IMR-90 (cell line): ENCODE measurements around the gene THADA. TPM values are rescaled to one million over a fixed set of nuclear protein-coding genes. Genes with fewer than 3 reads are reported as not detected.

Source experiments
- ATAC-seq: fragments of 200-7000 bp; cut with Tn5 transposase; 2 replicates; pipeline ENCODE4 v1.9.1; 2020; ENCODE audit warnings: low read depth, mild to moderate bottlenecking, moderate library complexity
- BruUV-seq: library from RNA; stranded (reverse); fragments of 400-500 nt; replicated peaks from 2 replicates; lab custom pipeline; 2021; lab: Mats Ljungman, UMichigan
- CTCF ChIA-PET: fragments of 300-600 bp; formaldehyde crosslinking; extraction: SDS; loops from one replicate; lab custom pipeline; 2021; ENCODE audit warnings: antibody characterized with exemption; lab: Yijun Ruan, JAX
- POLR2A ChIA-PET: fragments of 300-600 bp; sonication (Branson Sonifier 250); formaldehyde crosslinking; loops from one replicate; lab custom pipeline; 2022; ENCODE audit warnings: antibody characterized with exemption; ENCODE audit not compliant: unreplicated experiment; lab: Charles Lee
- DNase-seq: peaks from one replicate; pipeline ENCODE4 v3.0.0; 2013
- H2AFZ ChIP-seq: replicated peaks from 2 replicates; pipeline ENCODE3; 2013; ENCODE audit warnings: low read length, mild to moderate bottlenecking; ENCODE audit not compliant: poor library complexity
- H2AK5ac ChIP-seq: 2 replicates; pipeline ENCODE4 v1.6.1; 2013; ENCODE audit warnings: low read depth, low read length, inconsistent platforms
- H2AK9ac ChIP-seq: replicated peaks from 2 replicates; pipeline ENCODE3; 2013; ENCODE audit warnings: mild to moderate bottlenecking, low read depth, low read length, moderate library complexity; ENCODE audit not compliant: poor library complexity
- H2BK120ac ChIP-seq: 2 replicates; pipeline ENCODE4 v1.6.1; 2013; ENCODE audit warnings: low read depth, low read length, inconsistent platforms
- H2BK15ac ChIP-seq: 3 replicates; pipeline ENCODE4 v1.6.1; 2013; ENCODE audit warnings: low read depth, low read length, inconsistent platforms
- H2BK20ac ChIP-seq: 2 replicates; pipeline ENCODE4 v1.6.1; 2013; ENCODE audit warnings: low read depth, mild to moderate bottlenecking, inconsistent platforms, low read length, moderate library complexity
- H2BK5ac ChIP-seq: 2 replicates; pipeline ENCODE4 v1.6.1; 2013; ENCODE audit warnings: mild to moderate bottlenecking, low read depth, low read length, inconsistent platforms; ENCODE audit not compliant: poor library complexity, severe bottlenecking
- H3K14ac ChIP-seq: replicated peaks from 2 replicates; pipeline ENCODE4 v1.6.1; 2013; ENCODE audit warnings: low read depth, low read length, inconsistent platforms
- H3K18ac ChIP-seq: 2 replicates; pipeline ENCODE4 v1.6.1; 2013; ENCODE audit warnings: low read depth, low read length, control low read depth
- H3K23ac ChIP-seq: 2 replicates; pipeline ENCODE4 v1.6.1; 2013; ENCODE audit warnings: low read depth, low read length, inconsistent platforms
- H3K27ac ChIP-seq: 2 replicates; pipeline ENCODE4 v1.5.1; 2013; ENCODE audit warnings: mild to moderate bottlenecking, control low read depth, low read length; ENCODE audit not compliant: insufficient read depth
- H3K27me3 ChIP-seq: 2 replicates; pipeline ENCODE4 v1.6.1; 2013; ENCODE audit warnings: low read length; ENCODE audit not compliant: control insufficient read depth, insufficient read depth
- H3K36me3 ChIP-seq: 2 replicates; pipeline ENCODE4 v1.6.1; 2013; ENCODE audit warnings: low read length, mixed read lengths; ENCODE audit not compliant: control insufficient read depth, insufficient read depth
- H3K4ac ChIP-seq: 2 replicates; pipeline ENCODE4 v1.6.1; 2013; ENCODE audit warnings: low read depth, low read length, inconsistent platforms
- H3K4me1 ChIP-seq: 2 replicates; pipeline ENCODE4 v1.6.1; 2013; ENCODE audit warnings: low read length, mixed read lengths; ENCODE audit not compliant: control insufficient read depth, insufficient read depth
- H3K4me2 ChIP-seq: 2 replicates; pipeline ENCODE4 v1.6.1; 2013; ENCODE audit warnings: low read depth, mild to moderate bottlenecking, control low read depth, low read length, moderate library complexity
- H3K4me3 ChIP-seq: 2 replicates; pipeline ENCODE4 v1.5.1; 2013; ENCODE audit warnings: low read depth, mild to moderate bottlenecking, control low read depth, low read length, moderate library complexity; ENCODE audit not compliant: insufficient read depth
- H3K56ac ChIP-seq: 2 replicates; pipeline ENCODE4 v1.6.1; 2013; ENCODE audit warnings: low read length, inconsistent platforms; ENCODE audit not compliant: insufficient read depth; ENCODE audit errors: extremely low read depth
- H3K79me1 ChIP-seq, 2 experiments: 2 replicates each; pipeline ENCODE4 v1.6.1; 2013; ENCODE audit warnings: low read length in 2 of 2, inconsistent platforms in 1 of 2, low read depth in 1 of 2
- H3K9ac ChIP-seq: 2 replicates; pipeline ENCODE4 v1.6.1; 2013; ENCODE audit warnings: low read depth, low read length, control low read depth
- H3K9me1 ChIP-seq: 2 replicates; pipeline ENCODE4 v1.6.1; 2013; ENCODE audit warnings: low read length, inconsistent platforms; ENCODE audit not compliant: insufficient read depth
- H3K9me3 ChIP-seq: 2 replicates; pipeline ENCODE4 v1.6.1; 2013; ENCODE audit warnings: low read length; ENCODE audit not compliant: control insufficient read depth, insufficient read depth
- H4K20me1 ChIP-seq: 2 replicates; pipeline ENCODE4 v1.6.1; 2013; ENCODE audit warnings: low read length, inconsistent platforms; ENCODE audit not compliant: insufficient read depth
- H4K5ac ChIP-seq: 2 replicates; pipeline ENCODE4 v1.6.1; 2013; ENCODE audit warnings: mild to moderate bottlenecking, low read depth, low read length, control low read depth
- H4K8ac ChIP-seq, 2 experiments: 2 replicates each; pipeline ENCODE4 v1.6.1; 2013; ENCODE audit warnings: low read depth in 2 of 2, low read length in 2 of 2, control low read depth in 1 of 2, inconsistent platforms in 1 of 2
- H4K91ac ChIP-seq: 2 replicates; pipeline ENCODE4 v1.6.1; 2013; ENCODE audit warnings: low read depth, low read length, inconsistent platforms; ENCODE audit not compliant: insufficient read depth
- BHLHE40 ChIP-seq: fragments of 150-350 bp; IDR thresholded peaks from 2 replicates; pipeline ENCODE4 v1.6.1; 2016; ENCODE audit warnings: mild to moderate bottlenecking, low read depth, low read length
- CEBPB ChIP-seq: IDR thresholded peaks from 2 replicates; pipeline ENCODE4 v1.6.1; 2012; ENCODE audit warnings: low read depth, low read length, improper control_type of control experiment
- CHD1 ChIP-seq: IDR thresholded peaks from 2 replicates; pipeline ENCODE4 v1.6.1; 2012; ENCODE audit warnings: low read depth, low read length, improper control_type of control experiment
- CTCF ChIP-seq: conservative IDR thresholded peaks from 2 replicates; pipeline ENCODE4 v1.5.1; 2012; ENCODE audit warnings: mild to moderate bottlenecking, low read depth, low read length, improper control_type of control experiment
- ELK1 ChIP-seq: fragments of 150-350 bp; IDR thresholded peaks from 2 replicates; pipeline ENCODE4 v1.6.1; 2016; ENCODE audit warnings: low read depth, mild to moderate bottlenecking, low read length, moderate library complexity, borderline replicate concordance
- FOS ChIP-seq: fragments of 150-350 bp; IDR thresholded peaks from 2 replicates; pipeline ENCODE4 v1.6.1; 2016; ENCODE audit warnings: low read depth, low read length
- MAFK ChIP-seq: IDR thresholded peaks from 2 replicates; pipeline ENCODE4 v1.6.1; 2012; ENCODE audit warnings: low read depth, low read length, improper control_type of control experiment
- MAZ ChIP-seq: IDR thresholded peaks from 2 replicates; pipeline ENCODE4 v1.6.1; 2012; ENCODE audit warnings: low read depth, mild to moderate bottlenecking, low read length, improper control_type of control experiment, moderate library complexity, borderline replicate concordance
- MXI1 ChIP-seq: IDR thresholded peaks from 2 replicates; pipeline ENCODE4 v1.6.1; 2012; ENCODE audit warnings: low read depth, mild to moderate bottlenecking, low read length, moderate library complexity, borderline replicate concordance
- POLR2A ChIP-seq: IDR thresholded peaks from 2 replicates; pipeline ENCODE4 v1.6.1; 2012; ENCODE audit warnings: mild to moderate bottlenecking, low read depth, low read length
- RAD21 ChIP-seq: IDR thresholded peaks from 2 replicates; pipeline ENCODE4 v1.6.1; 2012; ENCODE audit warnings: low read length, improper control_type of control experiment
- RCOR1 ChIP-seq: IDR thresholded peaks from 2 replicates; pipeline ENCODE4 v1.6.1; 2012; ENCODE audit warnings: mild to moderate bottlenecking, low read length, improper control_type of control experiment; ENCODE audit not compliant: insufficient replicate concordance
- RFX5 ChIP-seq: IDR thresholded peaks from 2 replicates; pipeline ENCODE4 v1.8.0; 2012; ENCODE audit warnings: low read depth, mild to moderate bottlenecking, low read length, moderate library complexity
- SMC3 ChIP-seq: fragments of 150-350 bp; IDR thresholded peaks from 2 replicates; pipeline ENCODE4 v1.6.1; 2016; ENCODE audit warnings: low read depth, mild to moderate bottlenecking, antibody characterized with exemption, low read length, moderate library complexity
- USF2 ChIP-seq: fragments of 150-350 bp; IDR thresholded peaks from 2 replicates; pipeline ENCODE4 v1.6.1; 2017; ENCODE audit warnings: mild to moderate bottlenecking, antibody characterized with exemption, low read length, low read depth
- WGBS, 2 experiments: methylation state at CpG; one replicate each; pipeline versions ENCODE4 v1.1.5 to v1.1.7; 2013; ENCODE audit warnings: missing lambda C conversion rate in 2 of 2; ENCODE audit not compliant: insufficient read length in 1 of 2; ENCODE audit errors: extremely low coverage in 2 of 2; 5-methylcytosine and 5-hydroxymethylcytosine counted together
- dilution Hi-C: fragments of 300-500 bp; cut with HindIII; formaldehyde crosslinking; loops from one replicate; pipeline ENCODE4 v1.14.3; 2018; ENCODE audit warnings: low sequenced_read_pairs; ENCODE audit not compliant: unreplicated experiment
- in situ Hi-C: fragments of 300-500 bp; cut with MboI; formaldehyde crosslinking; loops from 3 replicates; pipeline ENCODE4 v1.14.3; 2019; ENCODE audit warnings: low sequenced_read_pairs, inconsistent platforms, mixed read lengths
- intact Hi-C: fragments of 100-400 bp; cut with micrococcal nuclease; formaldehyde crosslinking; loops from 2 replicates; pipeline ENCODE4 v1.10.0; 2022
- polyA plus RNA-seq, 3 experiments: library from polyadenylated mRNA; depleted of rRNA; stranded (reverse); fragments of >200 nt; gene quantifications; 2 replicates each; pipeline ENCODE4 v1.2.3, GENCODE V29; 2012; ENCODE audit warnings: low replicate concordance in 1 of 3
- total RNA-seq: library from RNA; depleted of rRNA; stranded (reverse); fragments of >200 nt; gene quantifications from 2 replicates; pipeline ENCODE4 v1.2.3, GENCODE V29; 2012

The THADA gene
- total and polyA plus RNA-seq, 2 of the 4 experiments (the other 2 are of a cell fraction): 10.5 to 21.3 TPM

GRCh38 chr2:43333656-43334144, 262.1 kb downstream of the THADA start:
- peak; percentile 40; the same call in 1 of the 2 replicates for ATAC-seq
- Histone ChIP-seq H3K56ac (no peak overlapping the region; the same call in 1 of the 2 replicates), H4K5ac (peak overlapping the region; percentile 11), H3K9me1 (no peaks in the 10 kb centered on the region), H4K20me1 (no peaks in the 10 kb centered on the region), H2AK9ac (no peak overlapping the region), H3K4ac (peak overlapping the region; percentile 78; the same call in 1 of the 2 replicates), H2BK20ac (peak overlapping the region; percentile 49), H3K9me3 (no peaks in the 10 kb centered on the region), H2AFZ (no peak overlapping the region), H2BK5ac (peak overlapping the region; percentile 4), H3K27ac (peak overlapping the region; percentile 86; the same call in 1 of the 2 replicates), H2BK120ac (peak overlapping the region; percentile 60), H4K91ac (peak overlapping the region; percentile 62; the same call in 1 of the 2 replicates), H4K8ac (peak overlapping the region; percentile 17 to 38; a peak in 3 of 4 replicates), H2AK5ac (peak overlapping the region; percentile 94; the same call in 1 of the 2 replicates), H3K4me2 (peak overlapping the region; percentile 66), H3K4me1 (peaks cover 14% of the 10 kb centered on the region), H3K14ac (peak overlapping the region; percentile 16), H3K23ac (peak overlapping the region; percentile 19; the same call in 1 of the 2 replicates), H3K79me1 (no peaks in the 10 kb centered on the region), H3K18ac (peak overlapping the region; percentile 82), H3K27me3 (no peaks in the 10 kb centered on the region), H3K36me3 (no peaks in the 10 kb centered on the region), H3K4me3 (no peak overlapping the region), H3K9ac (peak overlapping the region; percentile 71), H2BK15ac (peak overlapping the region; percentile 6; the same call in 1 of the 3 replicates)
- ChIA-PET CTCF (no interaction called here), POLR2A (interaction anchor here (0.6 kb wide), 1 partner anchor 107 kb away, joined by 8 read pairs; the partner anchor contains the start of gene ZFP36L2)
- TF ChIP-seq CHD1: no peak
- no peak for TF ChIP-seq CEBPB
- no peak for TF ChIP-seq CTCF
- no peak for TF ChIP-seq RCOR1
- no peak for TF ChIP-seq FOS
- TF ChIP-seq USF2: no peak
- TF ChIP-seq ELK1: no peak
- TF ChIP-seq RFX5: no peak
- TF ChIP-seq MAZ: no peak
- no peak for TF ChIP-seq BHLHE40
- no peak for TF ChIP-seq RAD21
- no peak for TF ChIP-seq SMC3
- no peak for TF ChIP-seq MXI1
- no peak for TF ChIP-seq POLR2A
- TF ChIP-seq MAFK: no peak
- 0% methylated on average over 1 of the region's 2 CpGs; no CpG with 5 or more reads in 1 of the 2 experiments for WGBS, 2 experiments
- DNase-seq: peak; percentile 66
- no TSS peak for BruUV-seq
- dilution Hi-C loops: no loop called here
- in situ Hi-C loops: no loop called here
- intact Hi-C loops: no loop called here
